Mammary epithelial cell (primary cell): Measurements from ENCODE around the gene LNX1.

Experiments
- EZH2 ChIP-seq: IDR thresholded peaks from 2 replicates; pipeline ENCODE4 v1.6.1; 2012; ENCODE audit warnings: low read length, inconsistent platforms, borderline replicate concordance
- TF ChIP-seq, protein P1 (sequence below), 2 donors: IDR thresholded peaks in 1 of 2; conservative IDR thresholded peaks in 1 of 2; 2 replicates each; pipeline ENCODE4 v1.5.1; 2011 to 2012; ENCODE audit warnings: inconsistent platforms in 2 of 2, low read length in 2 of 2, mild to moderate bottlenecking in 2 of 2, control low read depth in 1 of 2, low read depth in 1 of 2; ENCODE audit not compliant: insufficient read depth in 1 of 2; ENCODE audit errors: extremely low read depth in 1 of 2

DNA sequence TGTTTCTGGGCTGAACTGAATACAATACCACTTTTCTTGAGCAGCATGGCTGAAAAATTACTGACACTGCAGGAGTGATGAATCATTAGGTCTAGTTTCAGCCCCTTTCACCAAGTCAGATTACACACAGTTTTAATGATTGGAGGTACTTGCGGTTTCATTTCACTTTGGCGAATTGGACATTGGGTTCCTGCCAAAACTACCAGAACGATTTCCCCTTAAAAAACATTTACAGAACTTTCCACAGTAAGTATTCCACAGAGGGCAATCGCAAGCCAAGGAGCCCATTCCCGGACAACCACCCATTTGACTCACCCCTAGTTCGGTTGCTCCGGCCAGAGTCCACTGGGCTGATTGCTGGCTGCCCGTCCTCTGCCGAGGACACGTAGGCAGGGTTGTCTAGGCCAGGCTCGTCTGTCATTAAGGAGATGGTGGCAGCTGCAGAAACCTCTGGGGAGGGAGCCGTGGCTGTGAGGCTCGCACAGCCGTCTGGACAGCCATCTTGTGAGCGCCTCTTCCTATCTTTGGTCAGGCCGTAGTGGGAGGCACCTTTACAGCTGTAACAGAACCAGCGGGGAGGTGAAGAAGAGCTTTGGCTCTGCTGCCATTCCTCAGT, 83.5 kb downstream of the LNX1 start:
- TF ChIP-seq, protein P1, sequence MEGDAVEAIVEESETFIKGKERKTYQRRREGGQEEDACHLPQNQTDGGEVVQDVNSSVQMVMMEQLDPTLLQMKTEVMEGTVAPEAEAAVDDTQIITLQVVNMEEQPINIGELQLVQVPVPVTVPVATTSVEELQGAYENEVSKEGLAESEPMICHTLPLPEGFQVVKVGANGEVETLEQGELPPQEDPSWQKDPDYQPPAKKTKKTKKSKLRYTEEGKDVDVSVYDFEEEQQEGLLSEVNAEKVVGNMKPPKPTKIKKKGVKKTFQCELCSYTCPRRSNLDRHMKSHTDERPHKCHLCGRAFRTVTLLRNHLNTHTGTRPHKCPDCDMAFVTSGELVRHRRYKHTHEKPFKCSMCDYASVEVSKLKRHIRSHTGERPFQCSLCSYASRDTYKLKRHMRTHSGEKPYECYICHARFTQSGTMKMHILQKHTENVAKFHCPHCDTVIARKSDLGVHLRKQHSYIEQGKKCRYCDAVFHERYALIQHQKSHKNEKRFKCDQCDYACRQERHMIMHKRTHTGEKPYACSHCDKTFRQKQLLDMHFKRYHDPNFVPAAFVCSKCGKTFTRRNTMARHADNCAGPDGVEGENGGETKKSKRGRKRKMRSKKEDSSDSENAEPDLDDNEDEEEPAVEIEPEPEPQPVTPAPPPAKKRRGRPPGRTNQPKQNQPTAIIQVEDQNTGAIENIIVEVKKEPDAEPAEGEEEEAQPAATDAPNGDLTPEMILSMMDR (conservative IDR thresholded peaks at IDR 0.05 in 1 of 2, IDR thresholded peaks at IDR 0.05 in 1 of 2; ENCODE audit: extremely low read depth in 1 of 2, insufficient read depth in 1 of 2, low read depth in 1 of 2, low read length in 2 of 2) = no peak
- no peak for TF ChIP-seq EZH2
